ENCODE results near the gene MDP1. TPM values are rescaled to one million over a fixed set of nuclear protein-coding genes. Genes with fewer than 3 reads are reported as not detected.

Gene MDP1
- total RNA-seq, 6 experiments from 2014 or later: 9.8 to 14.4 (median 12.3) TPM

- Mint-ChIP-seq H3K36me3 (ENCODE audit: low read depth) (peaks cover 71% of the 10 kb centered on the region), H3K4me1 (ENCODE audit: low read depth) (peaks cover 89% of the 10 kb centered on the region), H3K27ac (peak overlapping the region; percentile 72), H3K9me3 (no peaks in the 10 kb centered on the region), H3K4me3 (peak overlapping the region; percentile 95), H3K27me3 (ENCODE audit: insufficient read depth) (peaks cover 3% of the 10 kb centered on the region)
- TF ChIP-seq CTCF (IDR thresholded peaks at IDR 0.05): no peak
- no peak for DNase-seq
Measured at GRCh38 chr14:24238527-24239037, 22.7 kb upstream of the MDP1 start.

- no peak for DNase-seq
- peaks cover 73% of the 10 kb centered on the region for H3K36me3 Mint-ChIP-seq (ENCODE audit: low read depth)
- peaks cover 3% of the 10 kb centered on the region for H3K27me3 Mint-ChIP-seq (ENCODE audit: insufficient read depth)
- H3K27ac Mint-ChIP-seq: peak overlapping the region; percentile 72
- no peaks in the 10 kb centered on the region for H3K9me3 Mint-ChIP-seq
- H3K4me1 Mint-ChIP-seq (ENCODE audit: low read depth): peaks cover 89% of the 10 kb centered on the region
- H3K4me3 Mint-ChIP-seq: peak overlapping the region; percentile 26
- TF ChIP-seq CTCF (IDR thresholded peaks at IDR 0.05): no peak
Measured at GRCh38 chr14:24238123-24238522, 22.3 kb upstream of the MDP1 start.

GRCh38 chr14:24237463-24237955 lies 21.6 kb upstream of the MDP1 start:
- Mint-ChIP-seq H3K27me3 (ENCODE audit: insufficient read depth) (peaks cover 3% of the 10 kb centered on the region), H3K36me3 (ENCODE audit: low read depth) (peaks cover 73% of the 10 kb centered on the region), H3K4me3 (peak overlapping the region; percentile 26; the same call in 1 of the 2 replicates), H3K4me1 (ENCODE audit: low read depth) (peaks cover 88% of the 10 kb centered on the region), H3K9me3 (no peaks in the 10 kb centered on the region), H3K27ac (peak overlapping the region; percentile 72)
- TF ChIP-seq CTCF (IDR thresholded peaks at IDR 0.05): 0 out of 2 replicates have a peak, but pooled peaks have one; percentile 16
- DNase-seq: no peak

GRCh38 chr14:24236689-24237462 lies 21.0 kb upstream of the MDP1 start:
- DNase-seq: no peak
- Mint-ChIP-seq H3K4me1 (ENCODE audit: low read depth) (peaks cover 87% of the 10 kb centered on the region), H3K27ac (peak overlapping the region; percentile 72), H3K4me3 (no peak overlapping the region; the same call in 1 of the 2 replicates), H3K27me3 (ENCODE audit: insufficient read depth) (peaks cover 2% of the 10 kb centered on the region), H3K9me3 (no peaks in the 10 kb centered on the region), H3K36me3 (ENCODE audit: low read depth) (peaks cover 78% of the 10 kb centered on the region)
- no peak for TF ChIP-seq CTCF (IDR thresholded peaks at IDR 0.05)

GRCh38 chr14:24235804-24236688 lies 20.2 kb upstream of the MDP1 start:
- peak overlapping the region; percentile 87 for H3K27ac Mint-ChIP-seq
- DNase-seq: no peak
- peaks cover 84% of the 10 kb centered on the region for H3K36me3 Mint-ChIP-seq (ENCODE audit: low read depth)
- H3K27me3 Mint-ChIP-seq (ENCODE audit: insufficient read depth): no peaks in the 10 kb centered on the region; the same call in none of the 2 replicates
- no peak overlapping the region for H3K4me3 Mint-ChIP-seq
- peaks cover 85% of the 10 kb centered on the region for H3K4me1 Mint-ChIP-seq (ENCODE audit: low read depth)
- TF ChIP-seq CTCF (IDR thresholded peaks at IDR 0.05): no peak
- no peaks in the 10 kb centered on the region for H3K9me3 Mint-ChIP-seq
